ENCODE measurements around the gene TEKT5. TPM values are rescaled to one million over a fixed set of nuclear protein-coding genes. Genes with fewer than 3 reads are reported as not detected.

Gene TEKT5
- total RNA-seq, 2 donors from 2014 or later: 0.31 TPM; not detected in 1

GRCh38 chr16:10614685-10615084, 80.0 kb downstream of the TEKT5 start:
- Mint-ChIP-seq H3K27me3 (ENCODE audit: insufficient read depth) (peaks cover 31% of the 10 kb centered on the region), H3K36me3 (ENCODE audit: low read depth) (no peaks in the 10 kb centered on the region), H3K4me3 (no peak overlapping the region), H3K4me1 (peaks cover 21% of the 10 kb centered on the region), H3K9me3 (no peaks in the 10 kb centered on the region), H3K27ac (no peak overlapping the region)
- no peak for DNase-seq
- no peak overlapping the region for H3K4me3 ChIP-seq (ENCODE audit: low read length)
- no peak overlapping the region for H3K9ac ChIP-seq (ENCODE audit: extremely low read depth, low read length, poor library complexity, severe bottlenecking)
- no peaks in the 10 kb centered on the region for H3K36me3 ChIP-seq (ENCODE audit: control insufficient read depth, insufficient read depth, low read length)
- H3K27me3 ChIP-seq (ENCODE audit: control insufficient read depth, insufficient read depth, low read length, poor library complexity, severe bottlenecking): peaks cover 1% of the 10 kb centered on the region
- no peak overlapping the region for H3K27ac ChIP-seq (ENCODE audit: low read depth, low read length)
- no peaks in the 10 kb centered on the region for H3K9me3 ChIP-seq (ENCODE audit: control insufficient read depth, low read length)
- peaks cover 9% of the 10 kb centered on the region for H3K4me1 ChIP-seq (ENCODE audit: control insufficient read depth, insufficient read depth, low read length)
- no peak for TF ChIP-seq CTCF (conservative IDR thresholded peaks at IDR 0.05)

GRCh38 chr16:10613785-10614485, 80.8 kb downstream of the TEKT5 start:
- no peak overlapping the region for H3K4me3 Mint-ChIP-seq
- H3K4me1 ChIP-seq (ENCODE audit: control insufficient read depth, insufficient read depth, low read length): peaks cover 9% of the 10 kb centered on the region
- peaks cover 24% of the 10 kb centered on the region for H3K27me3 Mint-ChIP-seq (ENCODE audit: insufficient read depth)
- H3K4me1 Mint-ChIP-seq: peaks cover 15% of the 10 kb centered on the region
- no peaks in the 10 kb centered on the region for H3K36me3 ChIP-seq (ENCODE audit: control insufficient read depth, insufficient read depth, low read length)
- DNase-seq: no peak
- no peak for TF ChIP-seq CTCF (conservative IDR thresholded peaks at IDR 0.05)
- no peak overlapping the region for H3K27ac Mint-ChIP-seq
- no peaks in the 10 kb centered on the region for H3K36me3 Mint-ChIP-seq (ENCODE audit: low read depth)
- no peak overlapping the region for H3K27ac ChIP-seq (ENCODE audit: low read depth, low read length)
- no peak overlapping the region for H3K9ac ChIP-seq (ENCODE audit: extremely low read depth, low read length, poor library complexity, severe bottlenecking)
- H3K9me3 ChIP-seq (ENCODE audit: control insufficient read depth, low read length): no peaks in the 10 kb centered on the region
- H3K9me3 Mint-ChIP-seq: no peaks in the 10 kb centered on the region
- WGBS, 2 experiments (ENCODE audit: insufficient coverage in 1 of 2, insufficient read length in 1 of 2): 84 to 90% methylated on average over 5 to 6 of the region's 6 CpGs
- no peak overlapping the region for H3K4me3 ChIP-seq (ENCODE audit: low read length)
- no peaks in the 10 kb centered on the region for H3K27me3 ChIP-seq (ENCODE audit: control insufficient read depth, insufficient read depth, low read length, poor library complexity, severe bottlenecking)

- TF ChIP-seq CTCF (conservative IDR thresholded peaks at IDR 0.05): no peak
- H3K9ac ChIP-seq (ENCODE audit: extremely low read depth, low read length, poor library complexity, severe bottlenecking): no peak overlapping the region
- peaks cover 12% of the 10 kb centered on the region for H3K27me3 Mint-ChIP-seq (ENCODE audit: insufficient read depth)
- DNase-seq: no peak
- H3K27me3 ChIP-seq (ENCODE audit: control insufficient read depth, insufficient read depth, low read length, poor library complexity, severe bottlenecking): no peaks in the 10 kb centered on the region
- H3K27ac Mint-ChIP-seq: no peak overlapping the region
- H3K27ac ChIP-seq (ENCODE audit: low read depth, low read length): no peak overlapping the region
- H3K4me3 ChIP-seq (ENCODE audit: low read length): no peak overlapping the region
- peaks cover under 1% of the 10 kb centered on the region for H3K9me3 Mint-ChIP-seq
- WGBS, 2 experiments (ENCODE audit: insufficient coverage in 1 of 2, insufficient read length in 1 of 2): 53 to 81% methylated on average over 2 to 6 of the region's 6 CpGs
- no peak overlapping the region for H3K4me3 Mint-ChIP-seq
- peaks cover 11% of the 10 kb centered on the region for H3K4me1 Mint-ChIP-seq
- H3K36me3 Mint-ChIP-seq (ENCODE audit: low read depth): no peaks in the 10 kb centered on the region
- peaks cover 9% of the 10 kb centered on the region for H3K4me1 ChIP-seq (ENCODE audit: control insufficient read depth, insufficient read depth, low read length)
- no peaks in the 10 kb centered on the region for H3K36me3 ChIP-seq (ENCODE audit: control insufficient read depth, insufficient read depth, low read length)
- H3K9me3 ChIP-seq (ENCODE audit: control insufficient read depth, low read length): no peaks in the 10 kb centered on the region
Measured at GRCh38 chr16:10612649-10613179, 82.0 kb downstream of the TEKT5 start.

All from endodermal cell (in vitro differentiated cells).